K562 (cell line): ENCODE measurements around the gene B4GALNT3. TPM values are rescaled to one million over a fixed set of nuclear protein-coding genes. Genes with fewer than 3 reads are reported as not detected.

Source experiments
- ATAC-seq: fragments of 200-7000 bp; cut with Tn5 transposase; 3 replicates; pipeline ENCODE4 v1.9.1; 2020; ENCODE audit warnings: moderate library complexity
- BruUV-seq: library from RNA; stranded (reverse); fragments of 400-500 nt; replicated peaks from 2 replicates; lab custom pipeline; 2021; lab: Mats Ljungman, UMichigan
- CTCF ChIA-PET: fragments of 300-600 bp; formaldehyde crosslinking; extraction: SDS; loops from one replicate; lab custom pipeline; 2021; ENCODE audit warnings: low intra/inter-chr PET ratio; lab: Yijun Ruan, JAX
- POLR2A ChIA-PET: fragments of 300-600, 350-650 bp; sonication (Branson Sonifier 250); formaldehyde crosslinking; extraction: SDS; loops from one replicate; lab custom pipeline; 2021; ENCODE audit warnings: antibody characterized with exemption, inconsistent platforms; lab: Yijun Ruan, JAX
- DNase-seq, 4 experiments: peaks; one replicate each; pipeline versions ENCODE4 v3.0.0 to v3.0.0-alpha.2; 2011 to 2018; ENCODE audit warnings: low spot score in 3 of 4, mixed read lengths in 3 of 4; ENCODE audit errors: extremely low read depth in 1 of 4
- FAIRE-seq: peaks from 2 replicates; lab custom pipeline; 2011; peaks lifted over from hg19 to GRCh38; lab: Jason Lieb, UNC
- H2AFZ ChIP-seq: 2 replicates; pipeline ENCODE4 v1.6.0; 2011; ENCODE audit warnings: low read depth, low read length, control low read depth, inconsistent platforms
- H3K27ac ChIP-seq: fragments of 200-600 bp; 3 replicates; pipeline ENCODE4 v1.8.0; 2011; ENCODE audit warnings: low read depth, mild to moderate bottlenecking, control low read depth, inconsistent platforms, low read length, moderate library complexity, mixed read lengths; ENCODE audit errors: extremely low read depth
- H3K27me3 ChIP-seq, 2 experiments: fragments of 300-600 bp in 1 of 2; 2 replicates in 1 of 2; 3 replicates in 1 of 2; pipeline versions ENCODE4 v1.6.0 to v1.8.0; 2011; ENCODE audit warnings: inconsistent platforms in 2 of 2, low read length in 2 of 2, mild to moderate bottlenecking in 1 of 2, mixed read lengths in 1 of 2, moderate library complexity in 1 of 2; ENCODE audit not compliant: control insufficient read depth in 2 of 2, insufficient read depth in 2 of 2
- H3K36me3 ChIP-seq: fragments of 300-600 bp; 3 replicates; pipeline ENCODE4 v1.8.0; 2011; ENCODE audit warnings: mild to moderate bottlenecking, low read length, inconsistent platforms; ENCODE audit not compliant: control insufficient read depth, insufficient read depth
- H3K4me1 ChIP-seq, 2 experiments: fragments of 200-600 bp in 1 of 2; replicated peaks in 1 of 2; 2 replicates in 1 of 2; 3 replicates in 1 of 2; pipeline versions ENCODE4 v1.5.1 to v1.8.0; 2011; ENCODE audit warnings: inconsistent platforms in 2 of 2, low read length in 2 of 2, mild to moderate bottlenecking in 1 of 2, mixed read lengths in 1 of 2, moderate library complexity in 1 of 2; ENCODE audit not compliant: control insufficient read depth in 2 of 2, insufficient read depth in 2 of 2
- H3K4me2 ChIP-seq: 2 replicates; pipeline ENCODE4 v1.6.1; 2011; ENCODE audit warnings: low read length, control low read depth, inconsistent platforms, mixed read lengths; ENCODE audit not compliant: insufficient read depth
- H3K4me3 ChIP-seq: fragments of 200-600 bp; sonication (generic), shearing (Covaris generic); 2 replicates; pipeline ENCODE4 v1.5.1; 2016; ENCODE audit warnings: control low read depth, inconsistent platforms
- H3K79me2 ChIP-seq: fragments of 200-600 bp; 3 replicates; pipeline ENCODE4 v1.8.0; 2011; ENCODE audit warnings: low read length, inconsistent platforms; ENCODE audit not compliant: control insufficient read depth, insufficient read depth
- H3K9ac ChIP-seq, 2 experiments: 2 replicates each; pipeline versions ENCODE4 v1.6.0 to v1.6.1; 2011; ENCODE audit warnings: low read depth in 2 of 2, low read length in 2 of 2, control low read depth in 1 of 2, inconsistent platforms in 1 of 2, mild to moderate bottlenecking in 1 of 2, mixed read lengths in 1 of 2; ENCODE audit not compliant: insufficient read depth in 1 of 2
- H3K9me1 ChIP-seq: one replicate; pipeline ENCODE4 v1.6.0; 2011; ENCODE audit warnings: inconsistent platforms, mild to moderate bottlenecking, low read length, moderate library complexity; ENCODE audit not compliant: control insufficient read depth, insufficient read depth
- H3K9me3 ChIP-seq: replicated peaks from 2 replicates; pipeline ENCODE4 v1.5.1; 2011; ENCODE audit warnings: low read depth, low read length, inconsistent platforms; ENCODE audit not compliant: control insufficient read depth, insufficient read depth
- H4K20me1 ChIP-seq: replicated peaks from 2 replicates; pipeline ENCODE4 v1.6.1; 2011; ENCODE audit warnings: low read length, inconsistent platforms, mixed read lengths; ENCODE audit not compliant: control insufficient read depth, insufficient read depth
- HDAC8 ChIP-seq: fragments of 450-650 bp; IDR thresholded peaks from 2 replicates; pipeline ENCODE4 v1.6.1; 2016; ENCODE audit warnings: mild to moderate bottlenecking, missing genetic modification characterization, moderate library complexity, missing compliant biosample characterization
- KAT7 ChIP-seq: sonication (generic); formaldehyde crosslinking; IDR thresholded peaks from 2 replicates; pipeline ENCODE4 v1.8.0; 2022; ENCODE audit warnings: missing genetic modification reagents, mild to moderate bottlenecking, borderline replicate concordance
- LEF1 ChIP-seq: fragments of 450-650 bp; IDR thresholded peaks from 2 replicates; pipeline ENCODE4 v1.6.1; 2016; ENCODE audit warnings: mild to moderate bottlenecking
- NFE2 ChIP-seq: IDR thresholded peaks from 2 replicates; pipeline ENCODE4 v1.6.1; 2014; ENCODE audit warnings: antibody characterized with exemption, low read depth
- NR2C1 ChIP-seq, 2 experiments: fragments of 450-650 bp; IDR thresholded peaks; 2 replicates each; pipeline ENCODE4 v1.6.1; 2017; ENCODE audit warnings: mild to moderate bottlenecking in 2 of 2, antibody characterized with exemption in 1 of 2, inconsistent platforms in 1 of 2, missing compliant biosample characterization in 1 of 2, missing genetic modification characterization in 1 of 2
- PTTG1 ChIP-seq: fragments of 450-650 bp; IDR thresholded peaks from 2 replicates; pipeline ENCODE4 v1.6.1; 2016; ENCODE audit warnings: low read depth, mild to moderate bottlenecking, missing genetic modification characterization, missing compliant biosample characterization
- TEAD1 ChIP-seq, 2 experiments: fragments of 450-650 bp in 1 of 2; sonication (generic) in 1 of 2; formaldehyde crosslinking; IDR thresholded peaks; 2 replicates each; pipeline versions ENCODE4 v1.4.0 to v1.8.0; 2020 to 2022; ENCODE audit warnings: mild to moderate bottlenecking in 2 of 2, missing genetic modification reagents in 1 of 2
- ZBED1 ChIP-seq: IDR thresholded peaks from 2 replicates; pipeline ENCODE4 v1.6.1; 2014
- ZNF668 ChIP-seq: fragments of 250-450 bp; sonication (Bioruptor Pico); IDR thresholded peaks from 2 replicates; pipeline ENCODE4 v1.8.0; 2022; ENCODE audit warnings: mild to moderate bottlenecking, inconsistent platforms
- ZNF696 ChIP-seq: fragments of 250-450 bp; sonication (Bioruptor Pico); conservative IDR thresholded peaks from 2 replicates; pipeline ENCODE4 v1.4.0; 2020; ENCODE audit warnings: mild to moderate bottlenecking, moderate library complexity
- WGBS: fragments of 100-300 bp; shearing (Covaris generic); methylation state at CpG from one replicate; pipeline ENCODE4 v1.1.6; 2016; ENCODE audit warnings: low coverage, mixed read lengths; ENCODE audit not compliant: insufficient coverage; ENCODE audit errors: missing lambda C conversion rate; 5-methylcytosine and 5-hydroxymethylcytosine counted together
- in situ Hi-C: fragments of 300-500 bp; cut with MboI; formaldehyde crosslinking; loops from 4 replicates; pipeline ENCODE4 v1.15.0; 2018; ENCODE audit warnings: inconsistent platforms, mixed read lengths
- intact Hi-C: fragments of 100-400 bp; cut with micrococcal nuclease; formaldehyde crosslinking; loops from 2 replicates; pipeline ENCODE4 v1.14.2; 2022
- polyA plus RNA-seq, 8 experiments: library from polyadenylated mRNA; depleted of rRNA in 4 of 8; stranded (reverse) in 5 of 8; unstranded in 3 of 8; fragments of >200 nt; fragmentation: Nextera tagmentation in 2 of 8; fragmentation: Illumina TruSeq in 1 of 8; extraction: Ambion mirVana in 2 of 8; extraction: Trizol in 1 of 8; gene quantifications; 2 replicates each; pipeline versions ENCODE4 v1.2.1 to v1.2.3, GENCODE V29; 2011 to 2014; ENCODE audit warnings: inconsistent platforms in 1 of 8, missing spikeins in 1 of 8
- total RNA-seq, 7 experiments: library from RNA; depleted of rRNA in 6 of 7; stranded (reverse); fragments of >200 nt in 6 of 7; fragmentation: Illumina TruSeq in 2 of 7; extraction: Trizol in 2 of 7; gene quantifications; 2 replicates each; pipeline versions ENCODE4 v1.2.1 to v1.2.3, GENCODE V29; 2011 to 2021; ENCODE audit warnings: low replicate concordance in 1 of 7
- TF ChIP-seq, protein P1 (sequence below): fragments of 250-450 bp; sonication (Bioruptor Pico); IDR thresholded peaks from 2 replicates; pipeline ENCODE4 v1.9.0; 2021; ENCODE audit warnings: mild to moderate bottlenecking, inconsistent platforms
- TF ChIP-seq, protein P2 (sequence below), 2 experiments: fragments of 450-650 bp in 1 of 2; IDR thresholded peaks; 2 replicates each; pipeline ENCODE4 v1.6.1; 2011 to 2017; ENCODE audit warnings: low read depth in 2 of 2, antibody characterized with exemption in 1 of 2, borderline replicate concordance in 1 of 2, low read length in 1 of 2, mild to moderate bottlenecking in 1 of 2, mixed read lengths in 1 of 2; ENCODE audit not compliant: control insufficient read depth in 1 of 2
- TF ChIP-seq, protein P3 (sequence below), 2 experiments: IDR thresholded peaks in 1 of 2; conservative IDR thresholded peaks in 1 of 2; 2 replicates each; pipeline ENCODE4 v1.6.1; 2016; ENCODE audit warnings: low read depth in 2 of 2, mild to moderate bottlenecking in 1 of 2, missing compliant biosample characterization in 1 of 2, missing genetic modification characterization in 1 of 2, moderate library complexity in 1 of 2

The B4GALNT3 gene
- total and polyA plus RNA-seq, 9 of the 15 experiments (the other 6 are each of a cell fraction or from before 2014, with no cell fraction given) = 0.04 to 0.36 (median 0.10) TPM; not detected in 6

DNA sequence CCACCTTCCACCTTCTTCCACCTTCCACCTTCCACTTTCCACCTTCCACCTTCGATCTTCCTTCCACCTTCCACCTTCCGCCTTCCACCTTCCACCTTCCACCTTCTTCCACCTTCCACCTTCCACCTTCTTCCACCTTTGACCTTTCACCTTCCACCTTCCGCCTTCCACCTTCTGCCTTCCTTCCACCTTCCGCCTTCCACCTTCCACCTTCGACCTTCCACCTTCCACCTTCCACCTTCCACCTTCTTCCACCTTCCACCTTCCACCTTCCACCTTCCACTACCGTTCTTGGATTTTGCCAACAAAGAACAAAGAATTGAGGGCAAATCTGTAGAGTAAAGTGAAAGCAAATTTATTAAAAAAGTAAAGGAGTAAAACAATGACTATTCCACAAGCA is 53.2 kb downstream of the B4GALNT3 start (continued):
- TF ChIP-seq NR2C1 (IDR thresholded peaks at IDR 0.05) (peak; percentile 74), NR2C1 (tag; IDR thresholded peaks at IDR 0.05) (no peak), HDAC8 (tag) (no peak)

DNA sequence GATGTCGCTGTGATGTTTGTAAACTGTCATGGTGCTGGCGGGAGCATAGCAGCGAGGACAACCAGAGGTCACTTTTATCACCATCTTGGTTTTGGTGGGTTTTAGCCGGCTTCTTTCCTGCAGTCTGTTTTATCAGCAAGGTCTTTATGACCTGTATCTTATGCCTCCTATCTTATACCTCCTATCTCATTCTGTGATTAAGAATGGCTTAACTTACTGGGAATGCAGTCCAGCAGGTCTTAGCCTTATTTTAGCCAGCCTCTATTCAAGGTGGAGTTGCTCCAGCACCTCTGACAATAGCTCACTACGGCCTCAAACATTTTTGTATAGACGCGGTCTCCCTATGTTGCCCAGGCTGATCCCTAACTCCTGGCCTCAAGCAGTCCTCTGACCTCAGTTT is 53.7 kb downstream of the B4GALNT3 start:
- no peaks in the 10 kb centered on the region for H3K36me3 ChIP-seq
- ChIA-PET CTCF (no interaction called here), POLR2A (no interaction called here)
- no peak for FAIRE-seq
- H3K9me1 ChIP-seq = no peaks in the 10 kb centered on the region
- no peak overlapping the region for H2AFZ ChIP-seq
- H3K27me3 ChIP-seq = peaks cover 22 to 44% of the 10 kb centered on the region in 2 experiments; a peak in 3 of 5 replicates
- H4K20me1 ChIP-seq = no peaks in the 10 kb centered on the region
- intact Hi-C loops (no loop called here), in situ Hi-C loops (no loop called here)
- no peak for ATAC-seq
- H3K4me3 ChIP-seq = no peak overlapping the region
- DNase-seq = no peak
- no peak overlapping the region for H3K27ac ChIP-seq
- no peak overlapping the region for H3K9ac ChIP-seq
- no peaks in the 10 kb centered on the region for H3K79me2 ChIP-seq
- H3K9me3 ChIP-seq = no peaks in the 10 kb centered on the region
- 15% methylated on average over 7 of the region's 7 CpGs for WGBS
- no peaks in the 10 kb centered on the region; a peak in 1 of 5 replicates for H3K4me1 ChIP-seq
- no TSS peak for BruUV-seq
- no peak overlapping the region for H3K4me2 ChIP-seq
- TF ChIP-seq ZBED1 (no peak), PTTG1 (tag) (no peak), NFE2 (no peak), ZNF668 (no peak), KAT7 (CRISPR knock-in tag) (no peak), LEF1 (no peak), ZNF696 (CRISPR knock-in tag) (no peak), TEAD1 (CRISPR knock-in tag; IDR thresholded peaks at IDR 0.05) (no peak)
- TF ChIP-seq, protein P1, sequence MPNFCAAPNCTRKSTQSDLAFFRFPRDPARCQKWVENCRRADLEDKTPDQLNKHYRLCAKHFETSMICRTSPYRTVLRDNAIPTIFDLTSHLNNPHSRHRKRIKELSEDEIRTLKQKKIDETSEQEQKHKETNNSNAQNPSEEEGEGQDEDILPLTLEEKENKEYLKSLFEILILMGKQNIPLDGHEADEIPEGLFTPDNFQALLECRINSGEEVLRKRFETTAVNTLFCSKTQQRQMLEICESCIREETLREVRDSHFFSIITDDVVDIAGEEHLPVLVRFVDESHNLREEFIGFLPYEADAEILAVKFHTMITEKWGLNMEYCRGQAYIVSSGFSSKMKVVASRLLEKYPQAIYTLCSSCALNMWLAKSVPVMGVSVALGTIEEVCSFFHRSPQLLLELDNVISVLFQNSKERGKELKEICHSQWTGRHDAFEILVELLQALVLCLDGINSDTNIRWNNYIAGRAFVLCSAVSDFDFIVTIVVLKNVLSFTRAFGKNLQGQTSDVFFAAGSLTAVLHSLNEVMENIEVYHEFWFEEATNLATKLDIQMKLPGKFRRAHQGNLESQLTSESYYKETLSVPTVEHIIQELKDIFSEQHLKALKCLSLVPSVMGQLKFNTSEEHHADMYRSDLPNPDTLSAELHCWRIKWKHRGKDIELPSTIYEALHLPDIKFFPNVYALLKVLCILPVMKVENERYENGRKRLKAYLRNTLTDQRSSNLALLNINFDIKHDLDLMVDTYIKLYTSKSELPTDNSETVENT (CRISPR knock-in tag) = no peak
- TF ChIP-seq, protein P2, sequence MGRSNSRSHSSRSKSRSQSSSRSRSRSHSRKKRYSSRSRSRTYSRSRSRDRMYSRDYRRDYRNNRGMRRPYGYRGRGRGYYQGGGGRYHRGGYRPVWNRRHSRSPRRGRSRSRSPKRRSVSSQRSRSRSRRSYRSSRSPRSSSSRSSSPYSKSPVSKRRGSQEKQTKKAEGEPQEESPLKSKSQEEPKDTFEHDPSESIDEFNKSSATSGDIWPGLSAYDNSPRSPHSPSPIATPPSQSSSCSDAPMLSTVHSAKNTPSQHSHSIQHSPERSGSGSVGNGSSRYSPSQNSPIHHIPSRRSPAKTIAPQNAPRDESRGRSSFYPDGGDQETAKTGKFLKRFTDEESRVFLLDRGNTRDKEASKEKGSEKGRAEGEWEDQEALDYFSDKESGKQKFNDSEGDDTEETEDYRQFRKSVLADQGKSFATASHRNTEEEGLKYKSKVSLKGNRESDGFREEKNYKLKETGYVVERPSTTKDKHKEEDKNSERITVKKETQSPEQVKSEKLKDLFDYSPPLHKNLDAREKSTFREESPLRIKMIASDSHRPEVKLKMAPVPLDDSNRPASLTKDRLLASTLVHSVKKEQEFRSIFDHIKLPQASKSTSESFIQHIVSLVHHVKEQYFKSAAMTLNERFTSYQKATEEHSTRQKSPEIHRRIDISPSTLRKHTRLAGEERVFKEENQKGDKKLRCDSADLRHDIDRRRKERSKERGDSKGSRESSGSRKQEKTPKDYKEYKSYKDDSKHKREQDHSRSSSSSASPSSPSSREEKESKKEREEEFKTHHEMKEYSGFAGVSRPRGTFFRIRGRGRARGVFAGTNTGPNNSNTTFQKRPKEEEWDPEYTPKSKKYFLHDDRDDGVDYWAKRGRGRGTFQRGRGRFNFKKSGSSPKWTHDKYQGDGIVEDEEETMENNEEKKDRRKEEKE (IDR thresholded peaks at IDR 0.05; ENCODE audit: borderline replicate concordance in 1 of 2, control insufficient read depth in 1 of 2, low read depth in 2 of 2, low read length in 1 of 2) = no peak
- TF ChIP-seq, protein P3, sequence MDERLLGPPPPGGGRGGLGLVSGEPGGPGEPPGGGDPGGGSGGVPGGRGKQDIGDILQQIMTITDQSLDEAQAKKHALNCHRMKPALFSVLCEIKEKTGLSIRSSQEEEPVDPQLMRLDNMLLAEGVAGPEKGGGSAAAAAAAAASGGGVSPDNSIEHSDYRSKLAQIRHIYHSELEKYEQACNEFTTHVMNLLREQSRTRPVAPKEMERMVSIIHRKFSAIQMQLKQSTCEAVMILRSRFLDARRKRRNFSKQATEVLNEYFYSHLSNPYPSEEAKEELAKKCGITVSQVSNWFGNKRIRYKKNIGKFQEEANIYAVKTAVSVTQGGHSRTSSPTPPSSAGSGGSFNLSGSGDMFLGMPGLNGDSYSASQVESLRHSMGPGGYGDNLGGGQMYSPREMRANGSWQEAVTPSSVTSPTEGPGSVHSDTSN (CRISPR knock-in tag; IDR thresholded peaks at IDR 0.05; ENCODE audit: low read depth) = no peak
- TF ChIP-seq, protein P3 (tag; conservative IDR thresholded peaks at IDR 0.05; ENCODE audit: low read depth) = no peak
